GM19035 (cell line): ENCODE data around the gene RMI2.

Experiments
- ATAC-seq: cut with Tn5 transposase; IDR thresholded peaks from one replicate; pipeline ENCODE4 v1.9.1; 2021; ENCODE audit not compliant: unreplicated experiment

RMI2 gene

DNA sequence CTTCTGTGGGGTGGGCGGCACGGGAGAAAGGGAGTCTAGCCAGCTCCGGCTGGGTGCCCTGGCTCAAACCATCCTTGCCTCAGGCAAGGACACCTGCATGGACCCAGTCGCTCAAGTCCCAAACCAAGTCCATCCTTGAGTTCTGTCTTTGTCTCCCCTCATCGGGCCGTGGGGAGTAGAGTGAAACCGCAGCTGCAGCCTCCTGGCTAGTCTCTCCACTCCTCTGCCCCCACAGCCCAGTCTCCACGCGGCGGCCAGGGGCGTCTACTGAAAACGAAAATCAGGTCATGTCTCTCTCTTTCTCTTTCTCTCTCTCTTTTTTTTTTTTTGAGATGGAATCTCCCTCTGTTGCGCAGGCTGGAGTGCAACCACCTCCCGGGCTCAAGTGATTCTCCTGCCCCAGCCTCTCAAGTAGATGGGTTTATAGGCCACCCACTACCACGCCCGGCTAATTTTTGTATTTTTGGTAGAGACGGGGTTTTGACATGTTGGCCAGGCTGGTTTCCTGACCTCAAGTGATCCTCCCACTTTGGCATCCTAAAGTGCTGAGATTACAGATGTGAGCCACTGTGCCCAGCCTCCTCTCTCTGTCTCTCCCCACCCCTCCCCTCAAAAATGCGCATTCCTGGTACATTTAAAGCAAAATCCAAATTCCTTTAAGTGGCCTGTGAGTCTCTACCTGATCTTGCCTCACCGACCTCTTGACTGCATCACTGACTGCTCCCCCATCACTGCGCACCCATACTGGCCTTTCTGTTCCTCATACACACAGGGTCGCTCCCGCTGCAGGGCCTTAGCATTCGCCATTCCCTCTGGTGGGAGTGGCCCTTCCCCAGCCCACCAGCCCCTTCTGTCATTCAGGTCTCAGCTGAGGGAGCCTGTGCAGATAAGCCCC lies 17.7 kb upstream of the RMI2 start:
- peak; percentile 36 for ATAC-seq

GRCh38 chr16:11328172-11329070 lies 16.8 kb upstream of the RMI2 start:
- ATAC-seq = peak; percentile 70

DNA sequence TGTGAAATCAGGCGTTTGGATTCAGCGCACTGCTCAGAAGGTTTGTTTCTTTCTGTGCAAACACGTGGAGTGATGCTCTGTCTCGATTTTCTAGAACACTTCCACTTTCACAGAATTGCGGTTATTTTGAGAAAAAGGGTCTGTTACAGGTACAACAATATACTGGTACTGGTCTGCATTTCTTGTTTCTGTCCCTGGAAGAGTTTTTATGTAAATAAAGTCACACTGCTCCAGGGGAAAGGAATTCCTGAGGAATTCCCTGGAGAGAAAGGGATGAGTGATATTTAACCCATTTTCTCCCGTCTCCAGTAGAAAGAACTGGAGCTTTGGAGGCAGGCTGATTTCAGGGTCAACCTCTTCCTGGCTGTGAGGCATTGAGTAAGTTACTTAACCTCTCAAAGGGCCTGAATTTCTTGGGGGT lies 16.2 kb upstream of the RMI2 start:
- peak; percentile 21 for ATAC-seq

DNA sequence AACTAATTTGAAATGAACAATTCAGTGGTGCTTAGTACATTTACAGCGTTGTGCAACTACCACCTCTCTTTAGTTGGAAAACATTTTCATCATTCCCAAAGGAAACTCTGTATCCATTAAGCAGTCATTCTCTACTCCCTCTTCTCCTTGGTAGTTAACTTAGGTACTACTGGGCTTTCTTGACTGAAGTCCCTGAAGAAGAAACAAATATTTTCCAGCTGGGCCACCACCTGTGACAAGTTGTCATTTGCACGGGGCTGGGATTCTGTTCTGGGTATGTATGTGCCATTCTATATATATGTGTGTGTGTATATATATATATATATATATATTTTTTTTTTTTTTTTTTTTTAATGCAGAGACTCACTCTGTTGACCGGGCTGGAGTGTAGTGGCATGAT lies 15.4 kb upstream of the RMI2 start:
- no peak for ATAC-seq

- ATAC-seq = no peak
Measured at GRCh38 chr16:11330526-11331237, 14.6 kb upstream of the RMI2 start.

DNA sequence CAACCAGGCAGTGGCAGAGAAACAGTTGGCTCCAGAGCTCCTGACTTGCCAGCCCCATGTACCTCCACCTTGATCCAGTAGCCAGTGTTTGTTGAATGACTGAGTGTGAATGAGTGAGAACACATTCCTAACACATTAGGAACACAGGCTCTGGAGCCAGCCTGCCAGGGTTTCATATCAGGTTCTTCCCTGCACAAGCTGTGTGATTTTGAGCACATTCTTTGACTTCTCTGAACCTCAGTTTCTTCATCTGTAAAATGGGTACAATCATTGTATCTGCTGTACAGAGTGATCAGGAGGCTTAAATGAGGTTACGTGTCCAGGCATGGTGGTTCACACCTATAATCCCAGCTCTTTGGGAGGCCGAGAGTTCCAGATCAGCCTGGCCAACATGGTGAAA lies 13.3 kb upstream of the RMI2 start:
- ATAC-seq = no peak

- no peak for ATAC-seq
Measured at GRCh38 chr16:11333010-11333409, 12.2 kb upstream of the RMI2 start.

DNA sequence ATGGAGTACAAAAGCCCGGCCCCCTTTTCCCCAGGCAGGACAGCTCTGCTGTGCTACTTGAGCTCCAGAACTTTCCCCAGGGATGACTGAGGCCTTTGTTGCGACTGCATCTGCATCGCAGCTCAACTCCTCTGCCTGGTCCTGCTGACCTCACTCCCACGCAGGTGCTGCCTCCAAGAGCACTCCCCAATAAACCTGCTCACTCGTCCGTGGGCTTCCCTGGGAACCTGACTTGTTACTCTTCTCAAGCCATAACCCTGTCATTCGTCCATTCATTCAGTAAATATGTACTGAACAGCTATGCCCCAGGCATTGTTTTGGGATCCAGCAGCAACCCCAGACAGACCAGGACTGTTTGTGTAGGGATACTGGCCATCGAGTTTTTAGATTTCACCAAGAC lies 11.6 kb upstream of the RMI2 start:
- ATAC-seq = no peak

DNA sequence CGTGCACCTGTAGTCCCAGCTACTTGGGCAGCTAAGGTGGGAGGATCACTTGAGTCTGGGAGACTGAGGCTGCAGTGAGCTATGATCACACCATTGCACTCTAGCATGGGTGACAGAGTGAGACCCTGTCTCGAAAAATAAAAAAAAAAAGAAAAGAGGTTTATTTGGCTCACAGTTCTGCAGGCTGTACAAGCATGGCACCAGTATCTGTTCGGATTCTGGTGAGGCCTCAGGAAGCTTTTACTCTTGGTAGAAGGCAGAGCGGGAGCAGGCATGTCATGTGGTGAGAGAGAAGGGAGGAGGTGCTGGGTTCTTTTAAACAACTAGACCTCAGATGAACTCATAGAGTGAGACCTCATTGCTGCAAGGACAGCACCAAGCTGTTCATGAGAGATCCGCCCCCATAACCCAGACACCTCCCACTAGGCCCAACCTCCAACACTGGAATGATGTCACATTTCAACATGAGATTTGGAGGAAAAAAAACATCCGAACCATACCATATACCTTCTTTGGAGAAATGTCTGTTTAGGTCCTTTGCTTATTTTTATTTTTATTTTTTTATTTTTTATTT lies 10.3 kb upstream of the RMI2 start:
- no peak for ATAC-seq

DNA sequence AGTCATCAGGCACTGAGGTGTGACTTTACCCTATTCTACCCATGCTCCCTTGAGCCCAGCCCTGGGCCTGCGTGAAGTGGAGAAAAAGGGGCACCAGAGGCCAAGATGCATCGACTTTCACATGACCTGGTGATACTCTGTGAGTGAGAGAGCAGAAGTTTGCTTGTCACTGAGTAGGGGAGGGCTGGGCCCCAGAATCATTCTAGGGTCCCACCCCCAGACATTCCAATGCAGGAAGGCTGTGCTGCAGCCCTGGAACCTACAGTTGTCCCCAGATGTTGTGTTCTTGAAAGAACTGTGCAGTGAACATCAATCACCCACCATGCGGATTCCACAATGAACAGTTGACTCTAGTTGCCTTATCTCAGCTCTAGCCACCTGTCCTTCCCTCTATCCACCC lies 6.2 kb upstream of the RMI2 start:
- ATAC-seq = no peak

DNA sequence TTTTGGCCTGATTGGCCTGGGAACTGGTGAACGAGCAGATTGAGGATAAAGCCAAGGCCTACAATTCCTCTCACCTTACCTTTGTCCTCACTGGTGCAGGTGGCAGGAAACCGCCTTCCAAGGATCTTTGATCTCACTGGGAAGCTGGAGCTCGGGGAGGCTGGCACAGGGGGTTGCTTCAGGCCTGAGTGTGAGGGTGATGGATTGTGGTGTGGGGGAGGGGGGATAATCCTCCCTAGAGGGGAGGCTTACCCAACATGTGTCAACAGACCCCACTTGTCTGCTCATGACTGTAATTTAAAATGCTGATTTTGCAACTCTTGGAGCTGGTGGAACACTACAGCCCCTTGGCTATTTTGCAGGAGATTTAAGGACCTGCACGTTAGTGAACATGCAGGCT lies 4.5 kb upstream of the RMI2 start:
- no peak for ATAC-seq

DNA sequence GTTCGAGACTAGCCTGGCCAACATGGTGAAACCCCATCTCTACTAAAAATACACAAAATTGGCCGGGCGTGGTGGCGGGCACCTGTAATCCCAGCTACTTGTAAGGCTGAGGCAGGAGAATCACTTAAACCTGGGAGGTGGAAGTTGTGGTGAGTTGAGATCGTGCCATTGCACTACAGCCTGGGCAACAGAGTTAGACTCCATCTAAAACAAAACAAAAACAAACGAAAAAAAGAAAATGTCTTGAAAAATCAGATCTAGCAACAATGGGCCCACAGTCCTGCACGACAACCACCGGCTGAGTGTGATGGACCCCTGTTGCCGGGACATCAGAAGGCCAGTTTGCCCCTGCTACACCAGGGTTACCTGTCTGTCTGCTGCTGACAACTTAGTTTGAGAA lies 3.9 kb upstream of the RMI2 start:
- ATAC-seq = no peak

- ATAC-seq = no peak
Measured at GRCh38 chr16:11342021-11342855, 3.0 kb upstream of the RMI2 start.

DNA sequence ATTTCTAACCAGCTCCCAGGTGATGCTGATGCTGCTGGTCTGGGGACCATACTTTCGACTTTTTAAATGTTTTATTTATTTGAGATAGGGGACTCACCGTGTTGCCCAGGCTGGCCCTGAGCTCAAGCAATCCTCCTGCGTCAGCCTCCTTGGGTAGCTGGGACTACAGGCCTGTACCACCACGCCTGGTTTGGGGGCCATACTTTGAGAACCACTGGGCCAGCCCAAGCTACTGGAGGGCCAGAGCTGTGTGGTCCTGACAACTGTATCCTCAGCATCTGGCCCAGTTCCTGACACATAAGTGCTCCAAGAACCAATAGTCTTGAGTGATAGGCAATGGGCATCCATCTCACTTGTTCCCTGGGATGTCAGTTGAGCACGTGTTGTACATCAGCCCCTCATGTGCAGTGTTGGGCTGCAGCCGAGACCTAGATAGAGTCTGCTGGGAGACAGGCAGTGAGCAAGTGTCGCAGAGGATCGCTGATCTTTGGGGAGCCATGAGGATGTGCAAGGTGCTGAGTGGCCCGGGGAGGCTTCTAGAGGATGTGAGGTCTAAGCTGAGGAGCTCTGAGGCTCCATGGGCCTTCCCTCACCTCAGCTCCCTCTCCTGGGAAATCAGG lies 1.6 kb downstream of the RMI2 start:
- ATAC-seq = no peak

DNA sequence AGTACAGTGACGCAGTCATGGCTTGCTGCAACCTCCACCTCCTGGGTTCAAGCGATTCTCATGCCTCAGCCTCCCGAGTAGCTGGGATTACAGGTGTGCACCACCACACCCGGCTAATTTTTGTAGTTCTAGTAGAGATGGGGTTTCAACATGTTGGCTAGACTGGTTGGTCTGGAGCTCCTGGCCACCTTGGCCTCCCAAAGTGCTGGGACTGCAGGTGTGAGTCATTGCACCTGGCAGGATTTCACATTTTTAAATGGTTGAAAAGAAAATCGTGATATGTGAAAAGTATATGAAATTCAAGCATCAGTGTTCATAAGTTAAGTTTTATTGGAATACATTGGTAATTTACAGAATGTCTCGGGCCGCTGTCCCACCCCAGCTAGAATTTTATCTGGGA lies 2.6 kb downstream of the RMI2 start:
- no peak for ATAC-seq

DNA sequence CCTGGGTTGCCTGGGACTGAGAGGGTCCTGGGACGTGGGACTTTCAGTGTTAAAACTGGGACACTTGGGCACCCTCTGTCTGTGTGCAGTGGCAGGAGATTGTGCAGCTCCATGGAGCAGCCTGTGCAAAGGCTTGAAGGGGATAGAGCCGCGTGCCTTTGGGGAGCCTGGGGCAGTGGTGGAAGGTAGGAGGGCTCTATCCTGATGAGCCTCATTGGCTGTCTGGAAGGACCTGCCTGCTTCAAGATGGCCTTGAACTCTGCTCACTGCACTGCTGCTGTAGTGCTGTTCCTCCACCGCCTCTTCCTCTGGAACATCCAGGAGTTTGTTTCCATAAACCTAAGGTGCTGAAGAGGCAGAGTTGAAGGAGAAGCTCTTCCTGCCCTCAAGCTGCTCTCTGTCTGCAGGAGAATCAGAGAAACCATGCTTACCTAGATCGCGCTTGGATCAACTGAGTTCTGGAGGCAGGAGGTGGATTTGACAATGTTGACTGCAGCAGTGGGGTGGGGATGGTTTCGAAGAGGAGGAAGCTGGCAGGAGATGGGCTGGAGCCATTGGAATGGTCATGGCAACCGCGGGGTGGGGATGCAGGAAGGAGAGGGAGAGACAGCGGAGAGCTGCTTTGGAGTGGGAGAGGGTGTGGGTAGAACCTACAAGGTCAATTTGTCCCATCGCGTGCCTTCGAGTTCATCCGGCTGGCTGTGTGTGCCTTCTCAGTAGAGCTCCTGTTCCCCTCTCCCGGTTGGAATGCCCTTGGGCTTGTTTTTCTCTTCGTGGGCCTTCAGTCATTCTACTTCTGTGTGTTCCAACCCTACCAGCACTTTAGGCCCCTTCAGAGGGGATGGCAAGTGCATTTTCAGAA lies 3.7 kb downstream of the RMI2 start:
- no peak for ATAC-seq

DNA sequence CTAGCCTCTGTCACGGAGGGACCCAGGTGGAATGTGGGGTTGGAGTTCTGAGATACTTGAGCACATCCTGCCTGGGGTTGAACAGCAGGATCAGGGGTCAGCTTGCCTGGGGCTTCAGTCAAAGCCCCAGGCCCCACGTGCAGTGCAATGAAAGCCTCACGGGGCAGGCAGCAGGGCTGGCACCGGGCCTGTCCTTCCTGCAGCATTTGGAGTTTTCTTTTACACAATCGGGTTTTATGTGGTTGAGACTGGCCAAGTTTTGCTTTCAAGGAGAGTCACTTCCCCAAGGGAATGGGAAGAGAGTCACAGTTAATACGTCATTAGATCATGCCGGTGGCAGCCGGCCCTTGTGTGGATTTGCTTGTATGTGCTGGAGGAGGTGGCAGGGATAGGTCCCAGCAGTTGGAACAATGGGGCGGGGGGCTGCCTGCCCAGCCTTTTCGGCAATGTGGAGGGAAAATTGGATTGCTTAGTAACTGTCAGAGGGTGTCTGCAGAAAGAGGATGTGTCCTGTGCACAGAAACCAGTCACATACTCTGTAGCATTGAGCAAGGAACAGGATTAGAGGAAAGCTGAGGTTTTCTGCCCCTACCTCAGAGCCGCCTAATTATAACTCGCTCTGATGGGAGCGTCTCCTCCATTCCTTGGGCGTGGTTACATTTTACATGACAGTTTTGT lies 4.5 kb downstream of the RMI2 start:
- no peak for ATAC-seq

- ATAC-seq = no peak
Measured at GRCh38 chr16:11350519-11350918, 5.3 kb downstream of the RMI2 start.
